B cell (primary cell): ENCODE results near the gene C7orf25.

Experiments
- CTCF ChIP-seq: fragments of 200-600 bp; IDR thresholded peaks from one replicate; pipeline ENCODE4 v1.8.0; 2022; ENCODE audit warnings: antibody characterized with exemption, mild to moderate bottlenecking
- EZH2 ChIP-seq: IDR thresholded peaks from 2 replicates; pipeline ENCODE4 v1.6.1; 2012; ENCODE audit warnings: borderline replicate concordance, low read depth, mild to moderate bottlenecking, moderate library complexity, low read length; ENCODE audit not compliant: insufficient read depth, poor library complexity, severe bottlenecking

GRCh38 chr7:42911454-42912447, at the start of gene C7orf25:
- TF ChIP-seq CTCF (no peak), EZH2 (no peak)
